ENCODE data around the gene MXRA7. TPM values are rescaled to one million over a fixed set of nuclear protein-coding genes. Genes with fewer than 3 reads are reported as not detected.
A peak's percentile ranks its signal among the peaks of the same experiment; 100 is the strongest.

Gene MXRA7
- total RNA-seq, 1 donor from 2014 or later, result 55.4 TPM

DNA sequence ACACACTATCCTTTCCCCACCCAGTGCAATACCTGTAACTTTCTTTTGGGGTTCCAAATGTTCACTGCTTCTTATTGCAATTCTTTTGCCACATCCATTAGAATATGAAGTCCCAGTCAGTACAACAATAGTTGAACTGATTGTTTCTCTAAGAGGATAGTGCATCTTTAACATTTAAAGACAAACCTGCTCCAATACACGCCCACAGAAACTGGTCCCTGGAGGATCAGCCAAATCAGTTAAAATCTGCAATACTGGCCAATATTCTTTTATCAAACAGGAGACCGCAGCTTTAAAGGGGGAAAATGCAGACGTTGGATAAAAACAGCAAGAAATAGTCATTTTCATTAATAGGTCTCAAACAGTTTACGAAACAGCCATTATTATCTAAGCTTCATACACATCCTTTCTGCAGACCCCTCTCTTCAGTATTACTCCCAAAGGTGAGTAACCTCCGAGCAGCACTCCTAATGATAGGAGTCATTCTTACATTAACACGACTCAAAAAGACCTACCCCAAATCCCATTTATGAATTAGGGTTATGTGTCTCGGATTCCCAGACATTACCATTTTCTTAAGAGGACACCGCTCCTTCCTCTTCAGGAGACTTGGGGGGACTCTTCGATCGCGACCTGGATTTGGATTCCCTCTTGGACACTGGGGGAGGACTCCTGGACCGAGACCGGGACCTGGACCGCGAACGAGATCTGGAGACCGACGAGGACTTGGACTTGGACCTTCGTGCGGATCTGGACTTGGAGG, 25.0 kb upstream of the MXRA7 start:
- TF ChIP-seq EZH2phosphoT487 (IDR thresholded peaks at IDR 0.05) (no peak), EZH2 (IDR thresholded peaks at IDR 0.05) (no peak)
- TF ChIP-seq, protein P1, sequence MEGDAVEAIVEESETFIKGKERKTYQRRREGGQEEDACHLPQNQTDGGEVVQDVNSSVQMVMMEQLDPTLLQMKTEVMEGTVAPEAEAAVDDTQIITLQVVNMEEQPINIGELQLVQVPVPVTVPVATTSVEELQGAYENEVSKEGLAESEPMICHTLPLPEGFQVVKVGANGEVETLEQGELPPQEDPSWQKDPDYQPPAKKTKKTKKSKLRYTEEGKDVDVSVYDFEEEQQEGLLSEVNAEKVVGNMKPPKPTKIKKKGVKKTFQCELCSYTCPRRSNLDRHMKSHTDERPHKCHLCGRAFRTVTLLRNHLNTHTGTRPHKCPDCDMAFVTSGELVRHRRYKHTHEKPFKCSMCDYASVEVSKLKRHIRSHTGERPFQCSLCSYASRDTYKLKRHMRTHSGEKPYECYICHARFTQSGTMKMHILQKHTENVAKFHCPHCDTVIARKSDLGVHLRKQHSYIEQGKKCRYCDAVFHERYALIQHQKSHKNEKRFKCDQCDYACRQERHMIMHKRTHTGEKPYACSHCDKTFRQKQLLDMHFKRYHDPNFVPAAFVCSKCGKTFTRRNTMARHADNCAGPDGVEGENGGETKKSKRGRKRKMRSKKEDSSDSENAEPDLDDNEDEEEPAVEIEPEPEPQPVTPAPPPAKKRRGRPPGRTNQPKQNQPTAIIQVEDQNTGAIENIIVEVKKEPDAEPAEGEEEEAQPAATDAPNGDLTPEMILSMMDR (IDR thresholded peaks at IDR 0.05), result no peak

DNA sequence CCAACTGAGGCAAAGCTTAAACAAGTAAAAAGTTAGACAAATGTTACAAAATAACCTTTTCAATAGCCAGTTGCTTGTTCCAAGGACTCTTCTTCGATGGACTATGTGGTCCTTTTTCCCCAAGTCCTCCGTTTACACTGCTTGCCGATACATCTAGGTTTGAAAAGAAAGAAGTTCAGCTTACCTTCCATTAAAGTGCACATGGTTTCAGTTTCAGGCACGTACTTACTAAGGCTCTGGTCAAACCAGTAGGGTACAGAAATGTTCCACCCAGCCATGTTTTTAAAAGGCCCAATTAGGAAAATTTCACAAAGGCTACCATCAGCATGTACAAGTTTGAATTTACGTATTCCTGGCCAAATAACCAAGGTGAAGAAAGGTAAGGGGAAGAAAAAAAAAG, 24.2 kb upstream of the MXRA7 start:
- peaks cover 28% of the 10 kb centered on the region for H3K36me3 Mint-ChIP-seq
- peak overlapping the region; percentile 24 for H3K27ac Mint-ChIP-seq
- Histone ChIP-seq H3K9ac (peak overlapping the region; percentile 63), H3K9me3 (ENCODE audit: low read depth) (no peaks in the 10 kb centered on the region), H3K4me2 (peak overlapping the region; percentile 98), H2AFZ (replicated peaks) (no peak overlapping the region), H3F3A (ENCODE audit: low read depth) (peaks cover 69% of the 10 kb centered on the region), H3K36me3 (peaks cover 34% of the 10 kb centered on the region), H3K27me3 (no peaks in the 10 kb centered on the region), H4K20me1 (ENCODE audit: low read depth) (peaks cover 46% of the 10 kb centered on the region), H3K27ac (no peak overlapping the region), H3K4me3 (peak overlapping the region; percentile 90), H3K4me1 (peaks cover 27% of the 10 kb centered on the region), H3K79me2 (ENCODE audit: low read depth) (peaks cover 84% of the 10 kb centered on the region)
- H3K9me3 Mint-ChIP-seq, result no peaks in the 10 kb centered on the region
- peaks cover 4% of the 10 kb centered on the region for H3K27me3 Mint-ChIP-seq (ENCODE audit: insufficient read depth, low read depth)
- peak overlapping the region; percentile 99 for H3K4me3 Mint-ChIP-seq
- peak; percentile 16 for DNase-seq (ENCODE audit: low spot score)
- TF ChIP-seq EZH2phosphoT487 (IDR thresholded peaks at IDR 0.05), result no peak
- H3K4me1 Mint-ChIP-seq, result peaks cover 44% of the 10 kb centered on the region

More for the DNA sequence above, 25.0 kb upstream of the MXRA7 start:
- no peak for DNase-seq (ENCODE audit: low spot score)
- H3F3A ChIP-seq (ENCODE audit: low read depth), result peaks cover 69% of the 10 kb centered on the region
- peak overlapping the region; percentile 90 for H3K4me3 ChIP-seq
- H3K36me3 ChIP-seq, result peaks cover 35% of the 10 kb centered on the region
- H3K36me3 Mint-ChIP-seq, result peaks cover 28% of the 10 kb centered on the region
- H3K27me3 ChIP-seq, result no peaks in the 10 kb centered on the region
- peak overlapping the region; percentile 98 for H3K4me2 ChIP-seq
- peak overlapping the region; percentile 93 for H3K9ac ChIP-seq
- peak overlapping the region; percentile 99 for H3K27ac Mint-ChIP-seq
- peaks cover 48% of the 10 kb centered on the region for H3K4me1 Mint-ChIP-seq
- peaks cover 27% of the 10 kb centered on the region for H3K4me1 ChIP-seq
- no peaks in the 10 kb centered on the region for H3K9me3 Mint-ChIP-seq
- H3K27me3 Mint-ChIP-seq (ENCODE audit: insufficient read depth, low read depth), result peaks cover 4% of the 10 kb centered on the region
- H3K9me3 ChIP-seq (ENCODE audit: low read depth), result no peaks in the 10 kb centered on the region
- no peak overlapping the region for H3K27ac ChIP-seq
- peaks cover 46% of the 10 kb centered on the region for H4K20me1 ChIP-seq (ENCODE audit: low read depth)
- peak overlapping the region; percentile 99 for H3K4me3 Mint-ChIP-seq
- H2AFZ ChIP-seq (replicated peaks), result no peak overlapping the region
- peaks cover 79% of the 10 kb centered on the region for H3K79me2 ChIP-seq (ENCODE audit: low read depth)

DNA sequence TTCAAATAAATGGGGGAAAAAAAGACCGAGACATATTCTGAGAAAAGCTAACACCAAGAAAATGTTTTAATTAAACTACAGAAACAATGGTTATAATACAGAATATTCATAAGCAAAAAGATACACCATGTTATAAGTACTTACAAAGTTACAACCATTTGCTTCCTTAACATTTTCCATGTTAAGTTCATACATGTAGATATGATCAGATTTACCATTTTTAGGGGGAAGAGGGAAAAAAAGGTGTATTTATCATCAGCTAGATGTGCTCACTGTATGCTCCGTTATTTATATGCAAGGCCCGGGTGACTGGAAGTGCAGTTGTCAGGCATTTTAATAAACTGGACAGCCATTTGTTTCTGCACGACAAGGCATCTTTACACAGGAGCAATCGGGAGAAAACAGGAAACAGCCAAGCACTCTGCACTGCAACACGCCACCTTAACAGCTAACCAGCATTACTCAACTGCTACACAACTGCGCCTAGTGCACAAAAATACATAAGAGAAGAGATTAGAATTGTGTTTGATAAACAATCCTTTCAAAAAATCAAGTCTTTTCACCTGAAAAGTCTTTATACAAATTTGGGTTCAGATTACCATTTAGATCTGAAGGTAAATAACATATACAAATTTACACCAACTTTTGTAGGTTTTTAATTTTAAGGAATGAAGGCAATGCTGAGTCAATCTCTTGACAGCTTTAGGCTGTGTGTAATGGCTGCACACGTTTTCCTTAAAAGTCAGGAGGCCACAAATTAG, 23.5 kb upstream of the MXRA7 start:
- Histone ChIP-seq H3K79me2 (ENCODE audit: low read depth) (peaks cover 80% of the 10 kb centered on the region), H3K27ac (peak overlapping the region; percentile 3), H2AFZ (replicated peaks) (no peak overlapping the region), H3K36me3 (peaks cover 34% of the 10 kb centered on the region), H3K4me2 (peak overlapping the region; percentile 98), H3K27me3 (no peaks in the 10 kb centered on the region), H3K4me3 (peak overlapping the region; percentile 90), H3F3A (ENCODE audit: low read depth) (peaks cover 75% of the 10 kb centered on the region), H3K9me3 (ENCODE audit: low read depth) (no peaks in the 10 kb centered on the region), H3K4me1 (peaks cover 27% of the 10 kb centered on the region), H3K9ac (peak overlapping the region; percentile 63), H4K20me1 (ENCODE audit: low read depth) (peaks cover 46% of the 10 kb centered on the region)
- TF ChIP-seq EZH2phosphoT487 (IDR thresholded peaks at IDR 0.05) (no peak), EZH2 (IDR thresholded peaks at IDR 0.05) (no peak)
- TF ChIP-seq, protein P1 (IDR thresholded peaks at IDR 0.05), result no peak
- peaks cover 4% of the 10 kb centered on the region for H3K27me3 Mint-ChIP-seq (ENCODE audit: insufficient read depth, low read depth)
- no peak for DNase-seq (ENCODE audit: low spot score)
- H3K36me3 Mint-ChIP-seq, result peaks cover 28% of the 10 kb centered on the region
- peaks cover 43% of the 10 kb centered on the region for H3K4me1 Mint-ChIP-seq
- peak overlapping the region; percentile 99 for H3K4me3 Mint-ChIP-seq
- no peak overlapping the region for H3K27ac Mint-ChIP-seq
- no peaks in the 10 kb centered on the region for H3K9me3 Mint-ChIP-seq
